GM23338 (cell line): ENCODE data around the gene FEM1B. TPM values are rescaled to one million over a fixed set of nuclear protein-coding genes. Genes with fewer than 3 reads are reported as not detected.

Source experiments
- ATAC-seq: fragments of 200-7000 bp; cut with Tn5 transposase; 3 replicates; pipeline ENCODE4 v1.9.1; 2020
- DNase-seq: peaks from one replicate; pipeline ENCODE4 v3.0.0-alpha.2; 2015; ENCODE audit warnings: low spot score
- H2AFZ ChIP-seq: fragments of 200-600 bp; sonication (generic); 2 replicates; pipeline ENCODE4 v1.8.0; 2016; ENCODE audit warnings: antibody characterized with exemption, mild to moderate bottlenecking, moderate library complexity
- H3F3A ChIP-seq: fragments of 200-600 bp; sonication (generic); replicated peaks from 2 replicates; pipeline ENCODE4 v1.8.0; 2017; ENCODE audit warnings: antibody characterized with exemption, mixed run types, low read depth
- H3K27ac ChIP-seq: fragments of 200-600 bp; sonication (generic); 2 replicates; pipeline ENCODE4 v1.6.1; 2016; ENCODE audit warnings: low read depth
- H3K27me3 ChIP-seq: fragments of 200-600 bp; sonication (generic); 2 replicates; pipeline ENCODE4 v1.8.0; 2016; ENCODE audit warnings: mild to moderate bottlenecking, mixed run types, moderate library complexity; ENCODE audit not compliant: insufficient read depth
- H3K36me3 ChIP-seq: fragments of 200-600 bp; sonication (generic); 2 replicates; pipeline ENCODE4 v1.8.0; 2016; ENCODE audit warnings: mild to moderate bottlenecking; ENCODE audit not compliant: insufficient read depth
- H3K4me1 ChIP-seq: fragments of 200-600 bp; sonication (generic); 2 replicates; pipeline ENCODE4 v1.8.0; 2016; ENCODE audit warnings: mild to moderate bottlenecking, moderate library complexity; ENCODE audit not compliant: insufficient read depth
- H3K4me2 ChIP-seq: fragments of 200-600 bp; sonication (generic); 2 replicates; pipeline ENCODE4 v1.7.1; 2017; ENCODE audit warnings: mixed run types
- H3K4me3 ChIP-seq: fragments of 200-600 bp; sonication (generic); 2 replicates; pipeline ENCODE4 v1.6.1; 2016; ENCODE audit warnings: mixed run types
- H3K79me2 ChIP-seq: fragments of 200-600 bp; sonication (generic); replicated peaks from 2 replicates; pipeline ENCODE4 v1.8.0; 2017; ENCODE audit warnings: mild to moderate bottlenecking; ENCODE audit not compliant: insufficient read depth
- H3K9me2 ChIP-seq: fragments of 200-600 bp; sonication (generic); 2 replicates; pipeline ENCODE4 v1.8.0; 2017; ENCODE audit not compliant: insufficient read depth
- H4K20me1 ChIP-seq: fragments of 200-600 bp; sonication (generic); replicated peaks from 2 replicates; pipeline ENCODE4 v1.8.0; 2017; ENCODE audit warnings: mild to moderate bottlenecking; ENCODE audit not compliant: insufficient read depth
- H3K27ac Mint-ChIP-seq: 2 replicates; pipeline ENCODE4 v1.8.0; 2020; ENCODE audit warnings: inconsistent platforms, mild to moderate bottlenecking, moderate library complexity, mixed read lengths
- H3K27me3 Mint-ChIP-seq: 3 replicates; pipeline ENCODE4 v1.8.0; 2022; ENCODE audit warnings: low read depth, mild to moderate bottlenecking, moderate library complexity, mixed read lengths, inconsistent platforms; ENCODE audit not compliant: insufficient read depth, poor library complexity
- H3K36me3 Mint-ChIP-seq: 3 replicates; pipeline ENCODE4 v1.8.0; 2021; ENCODE audit warnings: low read depth, mild to moderate bottlenecking, inconsistent platforms, moderate library complexity, mixed read lengths
- H3K4me1 Mint-ChIP-seq: 3 replicates; pipeline ENCODE4 v1.8.0; 2020; ENCODE audit warnings: mild to moderate bottlenecking, inconsistent platforms, mixed read lengths
- H3K4me3 Mint-ChIP-seq: 3 replicates; pipeline ENCODE4 v1.8.0; 2021; ENCODE audit warnings: moderate library complexity, mild to moderate bottlenecking, inconsistent platforms, mixed read lengths
- H3K9me3 Mint-ChIP-seq: 3 replicates; pipeline ENCODE4 v1.8.0; 2020; ENCODE audit warnings: moderate library complexity, mild to moderate bottlenecking, inconsistent platforms, mixed read lengths
- CREB1 ChIP-seq: fragments of 250-450 bp; sonication (Bioruptor Pico); IDR thresholded peaks from 2 replicates; pipeline ENCODE4 v1.5.0; 2020; ENCODE audit warnings: low read depth, mild to moderate bottlenecking, moderate library complexity
- ETS1 ChIP-seq: IDR thresholded peaks from 2 replicates; pipeline ENCODE4 v1.6.1; 2016; ENCODE audit warnings: antibody characterized with exemption
- EZH2 ChIP-seq: fragments of 200-600 bp; sonication (generic); IDR thresholded peaks from one replicate; pipeline ENCODE4 v1.8.0; 2017; ENCODE audit warnings: antibody characterized with exemption, mild to moderate bottlenecking, low read depth; ENCODE audit not compliant: unreplicated experiment
- EZH2phosphoT487 ChIP-seq: fragments of 200-600 bp; sonication (generic); IDR thresholded peaks from one replicate; pipeline ENCODE4 v1.8.1; 2018; ENCODE audit warnings: antibody characterized with exemption; ENCODE audit not compliant: unreplicated experiment
- JUNB ChIP-seq: IDR thresholded peaks from one replicate; pipeline ENCODE4 v1.6.1; 2016; ENCODE audit warnings: antibody characterized with exemption; ENCODE audit not compliant: unreplicated experiment
- NANOG ChIP-seq: IDR thresholded peaks from 2 replicates; pipeline ENCODE4 v1.6.1; 2016; ENCODE audit warnings: antibody characterized with exemption, borderline replicate concordance
- POLR2AphosphoS5 ChIP-seq: IDR thresholded peaks from 2 replicates; pipeline ENCODE4 v1.6.1; 2016; ENCODE audit warnings: antibody characterized with exemption, low read depth
- REST ChIP-seq: IDR thresholded peaks from one replicate; pipeline ENCODE4 v1.6.1; 2018; ENCODE audit warnings: antibody characterized with exemption; ENCODE audit not compliant: unreplicated experiment
- STAT1 ChIP-seq: IDR thresholded peaks from one replicate; pipeline ENCODE4 v1.6.1; 2016; ENCODE audit warnings: antibody characterized with exemption; ENCODE audit not compliant: unreplicated experiment
- ZNF114 ChIP-seq: fragments of 250-450 bp; sonication (Bioruptor Pico); IDR thresholded peaks from 2 replicates; pipeline ENCODE4 v1.5.0; 2020; ENCODE audit warnings: mild to moderate bottlenecking, moderate library complexity
- ZNF331 ChIP-seq: fragments of 250-450 bp; sonication (Bioruptor Pico); IDR thresholded peaks from 2 replicates; pipeline ENCODE4 v1.5.0; 2020; ENCODE audit warnings: low read depth, mild to moderate bottlenecking, moderate library complexity
- polyA plus RNA-seq: library from polyadenylated mRNA; unstranded; fragments of >200 nt; fragmentation: Nextera tagmentation; extraction: Ambion mirVana; gene quantifications from 2 replicates; pipeline ENCODE4 v1.2.1, GENCODE V29; 2016
- total RNA-seq: library from RNA; depleted of rRNA; stranded (reverse); fragments of >200 nt; shearing (Covaris generic); gene quantifications from 2 replicates; pipeline ENCODE4 v1.2.3, GENCODE V29; 2014
- TF ChIP-seq, protein P1 (sequence below): fragments of 250-450 bp; sonication (Bioruptor Pico); IDR thresholded peaks from 2 replicates; pipeline ENCODE4 v1.5.0; 2020; ENCODE audit warnings: mild to moderate bottlenecking, moderate library complexity
- TF ChIP-seq, protein P2 (sequence below), 2 experiments: fragments of 200-600 bp in 1 of 2; sonication (generic) in 1 of 2; conservative IDR thresholded peaks; 2 replicates each; pipeline versions ENCODE4 v1.5.1 to v1.6.1; 2016 to 2017; ENCODE audit warnings: antibody characterized with exemption in 2 of 2, low read depth in 2 of 2, mild to moderate bottlenecking in 2 of 2, moderate library complexity in 1 of 2

The FEM1B gene
- total and polyA plus RNA-seq, 2 experiments from 2014 or later = 13.0 to 82.0 TPM

DNA sequence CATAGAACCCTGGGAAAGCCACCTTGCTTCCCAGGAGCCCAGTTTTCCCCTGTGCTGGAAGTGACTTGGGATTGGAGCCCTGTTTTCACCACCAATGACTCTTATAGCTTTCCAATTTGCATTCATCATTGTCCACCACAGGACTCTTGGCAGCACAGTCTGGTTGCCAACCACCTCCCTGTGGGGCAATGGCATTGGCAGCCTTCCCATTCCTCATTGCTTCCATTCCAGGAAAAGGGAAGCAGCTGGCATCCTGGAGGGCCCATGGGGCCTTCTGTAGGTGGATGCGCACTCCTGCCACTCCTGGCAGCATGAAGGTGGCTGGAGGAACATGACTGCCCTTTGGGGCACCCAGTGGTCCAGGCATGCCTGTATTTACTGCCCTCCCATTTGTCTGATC is 57.7 kb downstream of the FEM1B start:
- peaks cover 17% of the 10 kb centered on the region for H3K4me1 Mint-ChIP-seq
- H2AFZ ChIP-seq = no peak overlapping the region
- no peaks in the 10 kb centered on the region for H3K9me3 Mint-ChIP-seq
- H3K36me3 ChIP-seq = no peaks in the 10 kb centered on the region
- H3K27ac ChIP-seq = no peak overlapping the region
- H3K27me3 Mint-ChIP-seq = peaks cover 12% of the 10 kb centered on the region
- no peak overlapping the region for H3K27ac Mint-ChIP-seq
- TF ChIP-seq ETS1 = no peak
- TF ChIP-seq NANOG = no peak
- no peak for TF ChIP-seq POLR2AphosphoS5
- no peak for TF ChIP-seq EZH2
- TF ChIP-seq EZH2phosphoT487 = no peak
- no peak for TF ChIP-seq REST
- TF ChIP-seq, protein P1, sequence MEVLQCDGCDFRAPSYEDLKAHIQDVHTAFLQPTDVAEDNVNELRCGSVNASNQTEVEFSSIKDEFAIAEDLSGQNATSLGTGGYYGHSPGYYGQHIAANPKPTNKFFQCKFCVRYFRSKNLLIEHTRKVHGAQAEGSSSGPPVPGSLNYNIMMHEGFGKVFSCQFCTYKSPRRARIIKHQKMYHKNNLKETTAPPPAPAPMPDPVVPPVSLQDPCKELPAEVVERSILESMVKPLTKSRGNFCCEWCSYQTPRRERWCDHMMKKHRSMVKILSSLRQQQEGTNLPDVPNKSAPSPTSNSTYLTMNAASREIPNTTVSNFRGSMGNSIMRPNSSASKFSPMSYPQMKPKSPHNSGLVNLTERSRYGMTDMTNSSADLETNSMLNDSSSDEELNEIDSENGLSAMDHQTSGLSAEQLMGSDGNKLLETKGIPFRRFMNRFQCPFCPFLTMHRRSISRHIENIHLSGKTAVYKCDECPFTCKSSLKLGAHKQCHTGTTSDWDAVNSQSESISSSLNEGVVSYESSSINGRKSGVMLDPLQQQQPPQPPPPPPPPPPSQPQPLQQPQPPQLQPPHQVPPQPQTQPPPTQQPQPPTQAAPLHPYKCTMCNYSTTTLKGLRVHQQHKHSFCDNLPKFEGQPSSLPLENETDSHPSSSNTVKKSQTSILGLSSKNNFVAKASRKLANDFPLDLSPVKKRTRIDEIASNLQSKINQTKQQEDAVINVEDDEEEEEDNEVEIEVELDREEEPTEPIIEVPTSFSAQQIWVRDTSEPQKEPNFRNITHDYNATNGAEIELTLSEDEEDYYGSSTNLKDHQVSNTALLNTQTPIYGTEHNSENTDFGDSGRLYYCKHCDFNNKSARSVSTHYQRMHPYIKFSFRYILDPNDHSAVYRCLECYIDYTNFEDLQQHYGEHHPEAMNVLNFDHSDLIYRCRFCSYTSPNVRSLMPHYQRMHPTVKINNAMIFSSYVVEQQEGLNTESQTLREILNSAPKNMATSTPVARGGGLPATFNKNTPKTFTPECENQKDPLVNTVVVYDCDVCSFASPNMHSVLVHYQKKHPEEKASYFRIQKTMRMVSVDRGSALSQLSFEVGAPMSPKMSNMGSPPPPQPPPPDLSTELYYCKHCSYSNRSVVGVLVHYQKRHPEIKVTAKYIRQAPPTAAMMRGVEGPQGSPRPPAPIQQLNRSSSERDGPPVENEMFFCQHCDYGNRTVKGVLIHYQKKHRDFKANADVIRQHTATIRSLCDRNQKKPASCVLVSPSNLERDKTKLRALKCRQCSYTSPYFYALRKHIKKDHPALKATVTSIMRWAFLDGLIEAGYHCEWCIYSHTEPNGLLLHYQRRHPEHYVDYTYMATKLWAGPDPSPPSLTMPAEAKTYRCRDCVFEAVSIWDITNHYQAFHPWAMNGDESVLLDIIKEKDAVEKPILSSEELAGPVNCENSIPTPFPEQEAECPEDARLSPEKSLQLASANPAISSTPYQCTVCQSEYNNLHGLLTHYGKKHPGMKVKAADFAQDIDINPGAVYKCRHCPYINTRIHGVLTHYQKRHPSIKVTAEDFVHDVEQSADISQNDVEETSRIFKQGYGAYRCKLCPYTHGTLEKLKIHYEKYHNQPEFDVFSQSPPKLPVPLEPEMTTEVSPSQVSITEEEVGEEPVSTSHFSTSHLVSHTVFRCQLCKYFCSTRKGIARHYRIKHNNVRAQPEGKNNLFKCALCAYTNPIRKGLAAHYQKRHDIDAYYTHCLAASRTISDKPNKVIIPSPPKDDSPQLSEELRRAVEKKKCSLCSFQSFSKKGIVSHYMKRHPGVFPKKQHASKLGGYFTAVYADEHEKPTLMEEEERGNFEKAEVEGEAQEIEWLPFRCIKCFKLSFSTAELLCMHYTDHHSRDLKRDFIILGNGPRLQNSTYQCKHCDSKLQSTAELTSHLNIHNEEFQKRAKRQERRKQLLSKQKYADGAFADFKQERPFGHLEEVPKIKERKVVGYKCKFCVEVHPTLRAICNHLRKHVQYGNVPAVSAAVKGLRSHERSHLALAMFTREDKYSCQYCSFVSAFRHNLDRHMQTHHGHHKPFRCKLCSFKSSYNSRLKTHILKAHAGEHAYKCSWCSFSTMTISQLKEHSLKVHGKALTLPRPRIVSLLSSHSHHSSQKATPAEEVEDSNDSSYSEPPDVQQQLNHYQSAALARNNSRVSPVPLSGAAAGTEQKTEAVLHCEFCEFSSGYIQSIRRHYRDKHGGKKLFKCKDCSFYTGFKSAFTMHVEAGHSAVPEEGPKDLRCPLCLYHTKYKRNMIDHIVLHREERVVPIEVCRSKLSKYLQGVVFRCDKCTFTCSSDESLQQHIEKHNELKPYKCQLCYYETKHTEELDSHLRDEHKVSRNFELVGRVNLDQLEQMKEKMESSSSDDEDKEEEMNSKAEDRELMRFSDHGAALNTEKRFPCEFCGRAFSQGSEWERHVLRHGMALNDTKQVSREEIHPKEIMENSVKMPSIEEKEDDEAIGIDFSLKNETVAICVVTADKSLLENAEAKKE = no peak
- no peak for TF ChIP-seq ZNF114 (CRISPR knock-in tag)
- TF ChIP-seq JUNB = no peak
- TF ChIP-seq CREB1 = no peak
- TF ChIP-seq STAT1 = no peak
- TF ChIP-seq, protein P2, sequence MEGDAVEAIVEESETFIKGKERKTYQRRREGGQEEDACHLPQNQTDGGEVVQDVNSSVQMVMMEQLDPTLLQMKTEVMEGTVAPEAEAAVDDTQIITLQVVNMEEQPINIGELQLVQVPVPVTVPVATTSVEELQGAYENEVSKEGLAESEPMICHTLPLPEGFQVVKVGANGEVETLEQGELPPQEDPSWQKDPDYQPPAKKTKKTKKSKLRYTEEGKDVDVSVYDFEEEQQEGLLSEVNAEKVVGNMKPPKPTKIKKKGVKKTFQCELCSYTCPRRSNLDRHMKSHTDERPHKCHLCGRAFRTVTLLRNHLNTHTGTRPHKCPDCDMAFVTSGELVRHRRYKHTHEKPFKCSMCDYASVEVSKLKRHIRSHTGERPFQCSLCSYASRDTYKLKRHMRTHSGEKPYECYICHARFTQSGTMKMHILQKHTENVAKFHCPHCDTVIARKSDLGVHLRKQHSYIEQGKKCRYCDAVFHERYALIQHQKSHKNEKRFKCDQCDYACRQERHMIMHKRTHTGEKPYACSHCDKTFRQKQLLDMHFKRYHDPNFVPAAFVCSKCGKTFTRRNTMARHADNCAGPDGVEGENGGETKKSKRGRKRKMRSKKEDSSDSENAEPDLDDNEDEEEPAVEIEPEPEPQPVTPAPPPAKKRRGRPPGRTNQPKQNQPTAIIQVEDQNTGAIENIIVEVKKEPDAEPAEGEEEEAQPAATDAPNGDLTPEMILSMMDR (conservative IDR thresholded peaks at IDR 0.05; ENCODE audit: low read depth in 2 of 2) = no peak
- TF ChIP-seq ZNF331 = no peak
- H3K4me3 ChIP-seq = no peak overlapping the region
- no peaks in the 10 kb centered on the region for H3K27me3 ChIP-seq
- ATAC-seq = no peak
- DNase-seq = no peak
- H3K4me1 ChIP-seq = peaks cover 11% of the 10 kb centered on the region
- no peaks in the 10 kb centered on the region for H4K20me1 ChIP-seq
- no peak overlapping the region for H3K4me2 ChIP-seq
- H3K9me2 ChIP-seq = no peaks in the 10 kb centered on the region
- no peaks in the 10 kb centered on the region for H3F3A ChIP-seq
- H3K36me3 Mint-ChIP-seq = no peaks in the 10 kb centered on the region
- H3K4me3 Mint-ChIP-seq = no peak overlapping the region
- H3K79me2 ChIP-seq = no peaks in the 10 kb centered on the region
